Activated T-helper 1 cell treated with anti-CD3 and anti-CD28 coated beads, Interleukin-12 subunit alpha, Interleukin-12 subunit beta, Interleukin-2, Interleukin-4 antibody, amounts not matched to agents 30 ng/mL and 10 ng/mL and 1 ng/mL, durations not matched to agents 14 hours and 24 hours and 36 hours (primary cell): Measurements from ENCODE around the gene SLC38A10. TPM values are rescaled to one million over a fixed set of nuclear protein-coding genes. Genes with fewer than 3 reads are reported as not detected.

Experiments used
- DNase-seq: peaks from one replicate; pipeline ENCODE4 v3.0.0; 2021; ENCODE audit warnings: low spot score
- H3K27ac Mint-ChIP-seq: one replicate; pipeline ENCODE4 v1.8.0; 2021; ENCODE audit warnings: mild to moderate bottlenecking, mixed read lengths
- H3K27me3 Mint-ChIP-seq: one replicate; pipeline ENCODE4 v1.8.0; 2022; ENCODE audit warnings: mild to moderate bottlenecking, moderate library complexity, mixed read lengths; ENCODE audit not compliant: insufficient read depth
- H3K36me3 Mint-ChIP-seq: one replicate; pipeline ENCODE4 v1.8.0; 2021; ENCODE audit warnings: low read depth, mixed read lengths
- H3K4me1 Mint-ChIP-seq: one replicate; pipeline ENCODE4 v1.8.0; 2021; ENCODE audit warnings: low read depth, mixed read lengths
- H3K4me3 Mint-ChIP-seq: one replicate; pipeline ENCODE4 v1.8.0; 2021; ENCODE audit warnings: mild to moderate bottlenecking, moderate library complexity, mixed read lengths
- H3K9me3 Mint-ChIP-seq: one replicate; pipeline ENCODE4 v1.8.0; 2021; ENCODE audit warnings: mixed read lengths
- intact Hi-C: fragments of 100-400 bp; cut with micrococcal nuclease; formaldehyde crosslinking; loops from one replicate; pipeline ENCODE4 v1.15.1; 2024
- total RNA-seq: library from RNA; stranded (reverse); gene quantifications from 2 replicates; pipeline ENCODE4 v1.2.3, GENCODE V29; 2022

The SLC38A10 gene
- total RNA-seq, 1 donor from 2014 or later, result 99.7 TPM

DNA sequence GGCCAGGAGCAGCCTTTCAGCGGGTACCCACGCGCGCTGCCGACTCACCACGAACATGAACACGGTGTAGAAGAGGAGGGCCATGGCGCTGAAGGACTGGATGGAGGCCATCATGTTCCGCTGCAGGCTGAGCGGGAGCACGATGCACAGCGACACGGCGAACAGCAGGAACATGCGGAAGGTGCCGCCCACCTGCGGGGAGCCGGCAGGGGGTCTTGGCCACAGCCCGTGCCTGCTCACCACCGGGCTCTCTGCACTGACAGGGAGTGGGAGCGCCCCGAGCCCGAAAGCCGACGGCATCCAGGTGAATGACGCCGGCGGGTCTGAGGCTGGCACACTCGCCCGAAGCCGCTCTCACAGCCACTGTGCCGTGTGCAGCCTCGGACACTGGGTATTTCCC is 13.0 kb downstream of the SLC38A10 start:
- no peak for DNase-seq
- Mint-ChIP-seq H3K4me3 (no peak overlapping the region), H3K27me3 (no peaks in the 10 kb centered on the region), H3K36me3 (peaks cover 25% of the 10 kb centered on the region), H3K9me3 (no peaks in the 10 kb centered on the region), H3K4me1 (peaks cover 22% of the 10 kb centered on the region), H3K27ac (no peak overlapping the region)
- intact Hi-C loops, result no loop called here

- Mint-ChIP-seq H3K4me1 (peaks cover 10% of the 10 kb centered on the region), H3K9me3 (no peaks in the 10 kb centered on the region), H3K27me3 (no peaks in the 10 kb centered on the region), H3K27ac (no peak overlapping the region), H3K36me3 (peaks cover 24% of the 10 kb centered on the region), H3K4me3 (no peak overlapping the region)
- DNase-seq, result no peak
- intact Hi-C loops, result no loop called here
Measured at GRCh38 chr17:81280571-81280970, 14.5 kb downstream of the SLC38A10 start.

DNA sequence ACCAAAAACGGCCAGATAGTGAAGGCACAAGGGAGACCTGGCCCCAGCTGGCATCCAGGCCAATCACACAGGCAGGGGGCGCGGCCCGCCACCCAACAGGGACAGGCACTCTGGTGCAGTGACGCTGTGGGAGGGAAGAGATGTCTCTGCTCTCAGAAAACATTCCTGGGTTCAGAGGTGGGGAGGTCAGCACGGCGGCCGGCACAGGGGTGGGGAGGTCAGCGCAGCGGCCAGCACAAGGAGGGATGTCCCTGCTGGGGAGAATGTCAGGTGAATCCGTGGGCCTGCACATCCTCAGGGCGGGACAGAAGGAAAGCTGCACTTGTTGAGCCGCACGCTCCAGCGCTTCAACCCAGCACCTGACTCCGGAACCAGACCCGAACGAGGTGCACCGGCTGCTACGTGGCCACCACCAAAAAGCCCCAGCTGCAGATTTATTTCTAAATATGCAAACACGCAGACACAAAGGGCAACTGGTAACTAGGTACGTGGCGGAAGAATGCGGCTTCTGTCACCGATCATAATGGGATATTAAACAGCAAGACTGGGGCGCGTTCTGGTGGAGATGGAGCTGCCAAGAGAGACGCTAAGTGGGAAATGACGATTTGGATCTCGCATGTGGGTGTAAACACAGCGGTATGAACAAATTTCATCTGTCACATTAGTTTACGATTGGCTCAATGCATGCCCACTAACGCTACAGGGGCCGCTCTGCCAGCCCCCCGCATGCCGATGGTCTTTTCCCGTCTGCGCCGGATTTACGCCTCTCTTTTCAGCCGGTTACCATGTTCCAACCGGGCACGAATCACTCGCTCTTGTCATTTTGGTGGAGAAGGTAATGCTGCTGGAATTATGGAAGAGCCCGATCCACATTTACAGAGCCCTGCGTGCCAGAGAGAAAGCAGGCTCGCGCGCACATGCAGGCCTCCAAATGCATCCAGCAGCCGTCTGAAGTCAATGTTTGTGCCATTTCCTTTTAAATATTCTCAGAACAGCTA is 15.5 kb downstream of the SLC38A10 start:
- peaks cover under 1% of the 10 kb centered on the region for H3K4me1 Mint-ChIP-seq
- H3K9me3 Mint-ChIP-seq, result no peaks in the 10 kb centered on the region
- DNase-seq, result no peak
- no peak overlapping the region for H3K27ac Mint-ChIP-seq
- intact Hi-C loops, result no loop called here
- no peak overlapping the region for H3K4me3 Mint-ChIP-seq
- H3K27me3 Mint-ChIP-seq, result no peaks in the 10 kb centered on the region
- peaks cover 21% of the 10 kb centered on the region for H3K36me3 Mint-ChIP-seq

GRCh38 chr17:81278831-81279230 is 16.3 kb downstream of the SLC38A10 start:
- Mint-ChIP-seq H3K4me1 (no peaks in the 10 kb centered on the region), H3K9me3 (no peaks in the 10 kb centered on the region)
- intact Hi-C loops, result no loop called here

GRCh38 chr17:81277946-81278693 is 17.0 kb downstream of the SLC38A10 start:
- Mint-ChIP-seq H3K27ac (no peak overlapping the region), H3K4me1 (no peaks in the 10 kb centered on the region), H3K36me3 (peaks cover 23% of the 10 kb centered on the region), H3K9me3 (no peaks in the 10 kb centered on the region), H3K27me3 (no peaks in the 10 kb centered on the region), H3K4me3 (no peak overlapping the region)
- intact Hi-C loops, result no loop called here
- no peak for DNase-seq

More at GRCh38 chr17:81278831-81279230, 16.3 kb downstream of the SLC38A10 start:
- H3K27me3 Mint-ChIP-seq, result no peaks in the 10 kb centered on the region
- no peak overlapping the region for H3K4me3 Mint-ChIP-seq
- no peak overlapping the region for H3K27ac Mint-ChIP-seq
- no peak for DNase-seq
- H3K36me3 Mint-ChIP-seq, result peaks cover 17% of the 10 kb centered on the region

GRCh38 chr17:81277421-81277820 is 17.7 kb downstream of the SLC38A10 start:
- Mint-ChIP-seq H3K27ac (no peak overlapping the region), H3K27me3 (no peaks in the 10 kb centered on the region), H3K4me3 (no peak overlapping the region), H3K9me3 (no peaks in the 10 kb centered on the region), H3K36me3 (peaks cover 29% of the 10 kb centered on the region), H3K4me1 (no peaks in the 10 kb centered on the region)
- intact Hi-C loops, result no loop called here
- DNase-seq, result no peak

DNA sequence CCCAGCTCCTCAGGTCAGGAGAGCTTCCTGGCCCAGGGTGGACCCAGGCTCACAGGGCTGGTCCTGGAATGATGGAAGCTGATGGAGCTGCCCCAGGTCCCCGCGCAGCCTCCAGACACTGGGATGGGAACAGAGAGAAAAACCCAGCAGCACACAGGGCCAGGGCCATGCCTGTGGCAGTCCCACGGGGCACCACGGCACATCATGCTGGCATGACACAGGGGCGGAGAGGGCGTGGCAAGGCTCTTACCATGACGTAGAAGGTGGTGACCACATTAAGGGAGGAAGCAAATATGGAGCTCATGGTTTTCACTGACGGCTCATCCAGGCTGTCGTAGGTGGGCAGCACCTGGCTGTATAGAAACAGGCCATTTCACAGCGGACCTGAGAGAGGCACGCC is 18.3 kb downstream of the SLC38A10 start:
- no peaks in the 10 kb centered on the region for H3K27me3 Mint-ChIP-seq
- no peak overlapping the region for H3K27ac Mint-ChIP-seq
- no peak for DNase-seq
- H3K9me3 Mint-ChIP-seq, result no peaks in the 10 kb centered on the region
- intact Hi-C loops, result no loop called here
- peaks cover 29% of the 10 kb centered on the region for H3K36me3 Mint-ChIP-seq
- no peaks in the 10 kb centered on the region for H3K4me1 Mint-ChIP-seq
- H3K4me3 Mint-ChIP-seq, result no peak overlapping the region

DNA sequence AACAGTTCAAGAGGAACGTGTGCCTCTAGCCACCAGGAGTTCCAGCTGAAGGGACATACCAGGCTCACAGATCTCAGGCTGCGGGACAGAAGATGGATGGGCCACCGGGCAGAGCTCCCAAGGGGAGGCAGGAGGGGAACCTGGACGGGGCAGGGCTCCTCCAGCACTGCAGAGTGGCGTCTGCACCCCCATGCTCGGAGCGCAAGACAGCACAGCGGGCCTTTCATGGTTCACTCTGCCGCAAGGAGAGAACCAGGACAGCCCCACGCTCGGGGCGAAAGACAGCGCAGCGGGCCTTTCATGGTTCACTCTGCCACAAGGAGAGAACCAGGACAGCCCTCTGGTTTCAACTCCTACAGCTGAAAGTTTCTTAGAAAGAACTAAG is 20.6 kb downstream of the SLC38A10 start:
- no peaks in the 10 kb centered on the region for H3K9me3 Mint-ChIP-seq
- H3K4me1 Mint-ChIP-seq, result no peaks in the 10 kb centered on the region
- DNase-seq, result no peak
- H3K4me3 Mint-ChIP-seq, result no peak overlapping the region
- H3K27ac Mint-ChIP-seq, result no peak overlapping the region
- peaks cover 28% of the 10 kb centered on the region for H3K36me3 Mint-ChIP-seq
- H3K27me3 Mint-ChIP-seq, result no peaks in the 10 kb centered on the region
- intact Hi-C loops, result no loop called here

GRCh38 chr17:81273698-81274470 is 21.2 kb downstream of the SLC38A10 start:
- Mint-ChIP-seq H3K4me1 (no peaks in the 10 kb centered on the region), H3K4me3 (no peak overlapping the region), H3K9me3 (no peaks in the 10 kb centered on the region), H3K27ac (no peak overlapping the region), H3K27me3 (no peaks in the 10 kb centered on the region), H3K36me3 (peaks cover 28% of the 10 kb centered on the region)
- intact Hi-C loops, result no loop called here
- DNase-seq, result no peak

- intact Hi-C loops, result no loop called here
- H3K27me3 Mint-ChIP-seq, result no peaks in the 10 kb centered on the region
- peak overlapping the region; percentile 40 for H3K27ac Mint-ChIP-seq
- H3K36me3 Mint-ChIP-seq, result peaks cover 33% of the 10 kb centered on the region
- no peak for DNase-seq
- H3K9me3 Mint-ChIP-seq, result no peaks in the 10 kb centered on the region
- no peak overlapping the region for H3K4me3 Mint-ChIP-seq
- no peaks in the 10 kb centered on the region for H3K4me1 Mint-ChIP-seq
Measured at GRCh38 chr17:81272616-81273015, 22.5 kb downstream of the SLC38A10 start.

- no peak for DNase-seq
- Mint-ChIP-seq H3K36me3 (peaks cover 30% of the 10 kb centered on the region), H3K9me3 (no peaks in the 10 kb centered on the region), H3K4me3 (no peak overlapping the region), H3K27ac (no peak overlapping the region), H3K27me3 (no peaks in the 10 kb centered on the region), H3K4me1 (no peaks in the 10 kb centered on the region)
- intact Hi-C loops, result no loop called here
Measured at GRCh38 chr17:81271226-81271625, 23.9 kb downstream of the SLC38A10 start.

DNA sequence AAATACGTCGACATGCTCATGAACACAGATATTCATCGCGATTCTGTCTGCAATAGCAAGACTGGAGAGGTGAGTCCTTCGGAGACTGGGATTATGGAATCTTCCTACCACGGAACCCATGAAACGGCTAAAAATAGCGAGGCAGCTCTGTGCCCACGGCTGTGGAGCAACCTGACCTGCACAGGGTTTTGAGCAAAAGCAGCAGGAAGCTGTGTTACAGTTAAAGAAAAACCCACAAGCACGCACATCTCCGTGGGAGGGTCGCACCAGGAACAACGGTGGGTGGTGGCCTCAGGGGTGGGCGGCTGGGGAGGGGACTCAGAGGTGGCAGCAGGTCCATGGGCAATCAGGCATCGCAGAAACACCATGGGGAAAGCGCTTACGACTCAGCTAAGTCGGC is 24.8 kb downstream of the SLC38A10 start:
- Mint-ChIP-seq H3K9me3 (no peaks in the 10 kb centered on the region), H3K27ac (no peak overlapping the region), H3K36me3 (peaks cover 30% of the 10 kb centered on the region), H3K4me3 (no peak overlapping the region), H3K4me1 (no peaks in the 10 kb centered on the region), H3K27me3 (no peaks in the 10 kb centered on the region)
- DNase-seq, result no peak
- intact Hi-C loops, result no loop called here
